K562 (cell line): ENCODE results near the gene EDARADD. TPM values are rescaled to one million over a fixed set of nuclear protein-coding genes. Genes with fewer than 3 reads are reported as not detected.

Experiments used
- ATAC-seq: fragments of 200-7000 bp; cut with Tn5 transposase; 3 replicates; pipeline ENCODE4 v1.9.1; 2020; ENCODE audit warnings: moderate library complexity
- BruUV-seq: library from RNA; stranded (reverse); fragments of 400-500 nt; replicated peaks from 2 replicates; lab custom pipeline; 2021; lab: Mats Ljungman, UMichigan
- CTCF ChIA-PET: fragments of 300-600 bp; formaldehyde crosslinking; extraction: SDS; loops from one replicate; lab custom pipeline; 2021; ENCODE audit warnings: low intra/inter-chr PET ratio; lab: Yijun Ruan, JAX
- POLR2A ChIA-PET: fragments of 300-600, 350-650 bp; sonication (Branson Sonifier 250); formaldehyde crosslinking; extraction: SDS; loops from one replicate; lab custom pipeline; 2021; ENCODE audit warnings: antibody characterized with exemption, inconsistent platforms; lab: Yijun Ruan, JAX
- DNase-seq, 4 experiments: peaks; one replicate each; pipeline versions ENCODE4 v3.0.0 to v3.0.0-alpha.2; 2011 to 2018; ENCODE audit warnings: low spot score in 3 of 4, mixed read lengths in 3 of 4; ENCODE audit errors: extremely low read depth in 1 of 4
- FAIRE-seq: peaks from 2 replicates; lab custom pipeline; 2011; peaks lifted over from hg19 to GRCh38; lab: Jason Lieb, UNC
- H2AFZ ChIP-seq: 2 replicates; pipeline ENCODE4 v1.6.0; 2011; ENCODE audit warnings: low read depth, low read length, control low read depth, inconsistent platforms
- H3K27ac ChIP-seq: fragments of 200-600 bp; 3 replicates; pipeline ENCODE4 v1.8.0; 2011; ENCODE audit warnings: low read depth, mild to moderate bottlenecking, control low read depth, inconsistent platforms, low read length, moderate library complexity, mixed read lengths; ENCODE audit errors: extremely low read depth
- H3K27me3 ChIP-seq, 2 experiments: fragments of 300-600 bp in 1 of 2; 2 replicates in 1 of 2; 3 replicates in 1 of 2; pipeline versions ENCODE4 v1.6.0 to v1.8.0; 2011; ENCODE audit warnings: inconsistent platforms in 2 of 2, low read length in 2 of 2, mild to moderate bottlenecking in 1 of 2, mixed read lengths in 1 of 2, moderate library complexity in 1 of 2; ENCODE audit not compliant: control insufficient read depth in 2 of 2, insufficient read depth in 2 of 2
- H3K36me3 ChIP-seq: fragments of 300-600 bp; 3 replicates; pipeline ENCODE4 v1.8.0; 2011; ENCODE audit warnings: mild to moderate bottlenecking, low read length, inconsistent platforms; ENCODE audit not compliant: control insufficient read depth, insufficient read depth
- H3K4me1 ChIP-seq, 2 experiments: fragments of 200-600 bp in 1 of 2; replicated peaks in 1 of 2; 2 replicates in 1 of 2; 3 replicates in 1 of 2; pipeline versions ENCODE4 v1.5.1 to v1.8.0; 2011; ENCODE audit warnings: inconsistent platforms in 2 of 2, low read length in 2 of 2, mild to moderate bottlenecking in 1 of 2, mixed read lengths in 1 of 2, moderate library complexity in 1 of 2; ENCODE audit not compliant: control insufficient read depth in 2 of 2, insufficient read depth in 2 of 2
- H3K4me2 ChIP-seq: 2 replicates; pipeline ENCODE4 v1.6.1; 2011; ENCODE audit warnings: low read length, control low read depth, inconsistent platforms, mixed read lengths; ENCODE audit not compliant: insufficient read depth
- H3K4me3 ChIP-seq: fragments of 200-600 bp; sonication (generic), shearing (Covaris generic); 2 replicates; pipeline ENCODE4 v1.5.1; 2016; ENCODE audit warnings: control low read depth, inconsistent platforms
- H3K79me2 ChIP-seq: fragments of 200-600 bp; 3 replicates; pipeline ENCODE4 v1.8.0; 2011; ENCODE audit warnings: low read length, inconsistent platforms; ENCODE audit not compliant: control insufficient read depth, insufficient read depth
- H3K9ac ChIP-seq, 2 experiments: 2 replicates each; pipeline versions ENCODE4 v1.6.0 to v1.6.1; 2011; ENCODE audit warnings: low read depth in 2 of 2, low read length in 2 of 2, control low read depth in 1 of 2, inconsistent platforms in 1 of 2, mild to moderate bottlenecking in 1 of 2, mixed read lengths in 1 of 2; ENCODE audit not compliant: insufficient read depth in 1 of 2
- H3K9me1 ChIP-seq: one replicate; pipeline ENCODE4 v1.6.0; 2011; ENCODE audit warnings: inconsistent platforms, mild to moderate bottlenecking, low read length, moderate library complexity; ENCODE audit not compliant: control insufficient read depth, insufficient read depth
- H3K9me3 ChIP-seq: replicated peaks from 2 replicates; pipeline ENCODE4 v1.5.1; 2011; ENCODE audit warnings: low read depth, low read length, inconsistent platforms; ENCODE audit not compliant: control insufficient read depth, insufficient read depth
- H4K20me1 ChIP-seq: replicated peaks from 2 replicates; pipeline ENCODE4 v1.6.1; 2011; ENCODE audit warnings: low read length, inconsistent platforms, mixed read lengths; ENCODE audit not compliant: control insufficient read depth, insufficient read depth
- CBFA2T2 ChIP-seq: fragments of 450-650 bp; conservative IDR thresholded peaks from 2 replicates; pipeline ENCODE4 v1.6.1; 2017; ENCODE audit warnings: mild to moderate bottlenecking
- CSDE1 ChIP-seq, 2 experiments: fragments of 450-650 bp; IDR thresholded peaks; 2 replicates each; pipeline ENCODE4 v1.6.1; 2016; ENCODE audit warnings: mild to moderate bottlenecking in 1 of 2
- ETV1 ChIP-seq: fragments of 450-650 bp; conservative IDR thresholded peaks from 2 replicates; pipeline ENCODE4 v1.6.1; 2016; ENCODE audit warnings: missing genetic modification characterization, control low read depth, low read depth, missing compliant biosample characterization
- FOXA1 ChIP-seq: fragments of 450-650 bp; IDR thresholded peaks from 2 replicates; pipeline ENCODE4 v1.6.1; 2016; ENCODE audit warnings: mild to moderate bottlenecking, borderline replicate concordance
- GABPB2 ChIP-seq: fragments of 250-450 bp; sonication (Bioruptor Pico); conservative IDR thresholded peaks from 2 replicates; pipeline ENCODE4 v1.5.1; 2021; ENCODE audit warnings: mild to moderate bottlenecking
- HNRNPUL1 ChIP-seq: fragments of 200-400 bp; formaldehyde crosslinking; IDR thresholded peaks from 2 replicates; pipeline ENCODE4 v1.6.1; 2017; ENCODE audit warnings: low read length
- NCOA1 ChIP-seq: fragments of 450-650 bp; IDR thresholded peaks from 2 replicates; pipeline ENCODE4 v1.6.1; 2016; ENCODE audit warnings: low read depth
- NR2F6 ChIP-seq: fragments of 450-650 bp; formaldehyde crosslinking; IDR thresholded peaks from 2 replicates; pipeline ENCODE4 v1.4.0; 2020; ENCODE audit warnings: mild to moderate bottlenecking
- POLR3A ChIP-seq: IDR thresholded peaks from 2 replicates; pipeline ENCODE4 v1.6.1; 2011; ENCODE audit warnings: borderline replicate concordance, mild to moderate bottlenecking, moderate library complexity; ENCODE audit not compliant: insufficient read length, insufficient read depth; ENCODE audit errors: extremely low read depth
- PURB ChIP-seq: sonication (generic); formaldehyde crosslinking; IDR thresholded peaks from 2 replicates; pipeline ENCODE4 v1.9.0; 2021; ENCODE audit warnings: low read depth, mild to moderate bottlenecking, missing genetic modification reagents
- SMARCB1 ChIP-seq: IDR thresholded peaks from 2 replicates; pipeline ENCODE4 v1.6.1; 2011; ENCODE audit warnings: improper control_type of control experiment, low read depth; ENCODE audit not compliant: insufficient read length
- SPI1 ChIP-seq: IDR thresholded peaks from 2 replicates; pipeline ENCODE4 v1.6.1; 2011; ENCODE audit warnings: low read depth, low read length, control low read depth, borderline replicate concordance
- ZBTB8A ChIP-seq: fragments of 450-650 bp; IDR thresholded peaks from 2 replicates; pipeline ENCODE4 v1.6.1; 2018; ENCODE audit warnings: mild to moderate bottlenecking, moderate library complexity; ENCODE audit not compliant: partially characterized antibody
- ZC3H8 ChIP-seq: fragments of 450-650 bp; IDR thresholded peaks from 2 replicates; pipeline ENCODE4 v1.6.1; 2017
- ZNF79 ChIP-seq: fragments of 250-450 bp; sonication (Bioruptor Pico); IDR thresholded peaks from 2 replicates; pipeline ENCODE4 v1.4.0; 2020; ENCODE audit warnings: low read depth, mild to moderate bottlenecking, moderate library complexity
- WGBS: fragments of 100-300 bp; shearing (Covaris generic); methylation state at CpG from one replicate; pipeline ENCODE4 v1.1.6; 2016; ENCODE audit warnings: low coverage, mixed read lengths; ENCODE audit not compliant: insufficient coverage; ENCODE audit errors: missing lambda C conversion rate; 5-methylcytosine and 5-hydroxymethylcytosine counted together
- in situ Hi-C: fragments of 300-500 bp; cut with MboI; formaldehyde crosslinking; loops from 4 replicates; pipeline ENCODE4 v1.15.0; 2018; ENCODE audit warnings: inconsistent platforms, mixed read lengths
- intact Hi-C: fragments of 100-400 bp; cut with micrococcal nuclease; formaldehyde crosslinking; loops from 2 replicates; pipeline ENCODE4 v1.14.2; 2022
- polyA plus RNA-seq, 8 experiments: library from polyadenylated mRNA; depleted of rRNA in 4 of 8; stranded (reverse) in 5 of 8; unstranded in 3 of 8; fragments of >200 nt; fragmentation: Nextera tagmentation in 2 of 8; fragmentation: Illumina TruSeq in 1 of 8; extraction: Ambion mirVana in 2 of 8; extraction: Trizol in 1 of 8; gene quantifications; 2 replicates each; pipeline versions ENCODE4 v1.2.1 to v1.2.3, GENCODE V29; 2011 to 2014; ENCODE audit warnings: inconsistent platforms in 1 of 8, missing spikeins in 1 of 8
- total RNA-seq, 7 experiments: library from RNA; depleted of rRNA in 6 of 7; stranded (reverse); fragments of >200 nt in 6 of 7; fragmentation: Illumina TruSeq in 2 of 7; extraction: Trizol in 2 of 7; gene quantifications; 2 replicates each; pipeline versions ENCODE4 v1.2.1 to v1.2.3, GENCODE V29; 2011 to 2021; ENCODE audit warnings: low replicate concordance in 1 of 7
- TF ChIP-seq, protein P1 (sequence below): fragments of 250-450 bp; sonication (Bioruptor Pico); IDR thresholded peaks from 2 replicates; pipeline ENCODE4 v1.4.0; 2020; ENCODE audit warnings: mild to moderate bottlenecking
- TF ChIP-seq, protein P2 (sequence below): fragments of 450-650 bp; IDR thresholded peaks from 2 replicates; pipeline ENCODE4 v1.7.0; 2016; ENCODE audit warnings: borderline replicate concordance
- TF ChIP-seq, protein P3 (sequence below), 2 experiments: IDR thresholded peaks; 2 replicates each; pipeline ENCODE4 v1.6.1; 2012; ENCODE audit warnings: improper control_type of control experiment in 2 of 2, low read depth in 2 of 2, low read length in 2 of 2, borderline replicate concordance in 1 of 2
- TF ChIP-seq, protein P4 (sequence below): fragments of 450-650 bp; IDR thresholded peaks from 2 replicates; pipeline ENCODE4 v1.6.1; 2016; ENCODE audit warnings: low read depth, mild to moderate bottlenecking, moderate library complexity

Gene EDARADD
- total and polyA plus RNA-seq, 9 of the 15 experiments (the other 6 are each of a cell fraction or from before 2014, with no cell fraction given): 0.46 to 32.4 (median 20.6) TPM

DNA sequence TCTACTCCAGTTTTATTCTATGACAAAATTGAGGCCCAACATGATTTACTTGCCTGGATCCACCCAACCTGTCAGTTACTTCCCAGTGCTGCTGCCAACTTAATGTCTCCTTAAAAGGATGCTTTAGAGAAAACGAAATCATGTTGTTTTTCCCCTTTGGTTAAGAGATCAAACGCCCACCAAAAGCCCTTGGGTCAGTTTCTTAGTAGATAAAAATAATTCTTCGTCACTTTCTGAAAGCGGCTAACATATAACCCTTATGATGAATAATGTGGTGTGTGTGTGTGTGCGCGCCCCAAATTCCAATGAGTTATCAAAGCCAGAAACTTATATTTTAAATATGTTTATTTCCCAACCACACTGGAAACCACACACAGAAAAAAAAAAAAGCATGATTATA is 77.0 kb downstream of the EDARADD start:
- Histone ChIP-seq H3K9me1 (no peaks in the 10 kb centered on the region), H3K4me2 (no peak overlapping the region), H3K9me3 (no peaks in the 10 kb centered on the region), H4K20me1 (no peaks in the 10 kb centered on the region), H3K27ac (no peak overlapping the region), H3K4me1 (no peaks in the 10 kb centered on the region), H3K4me3 (no peak overlapping the region), H3K79me2 (no peaks in the 10 kb centered on the region), H3K36me3 (peaks cover 1% of the 10 kb centered on the region; the same call in 2 of the 3 replicates), H3K9ac (no peak overlapping the region), H3K27me3 (no peaks in the 10 kb centered on the region; a peak in 1 of 5 replicates), H2AFZ (no peak overlapping the region)
- ChIA-PET POLR2A (interaction anchor here (0.5 to 0.6 kb wide), 2 partner anchors 39 to 294 kb away, joined by 3 read pairs; no protein-coding TSS in a partner anchor), CTCF (no interaction called here)
- in situ Hi-C loops: no loop called here
- FAIRE-seq (no peak), ATAC-seq (no peak), DNase-seq (no peak)
- 72% methylated on average over 6 of the region's 6 CpGs for WGBS
- TF ChIP-seq NR2F6 (CRISPR knock-in tag): no peak
- no peak for TF ChIP-seq GABPB2 (CRISPR knock-in tag)
- TF ChIP-seq, protein P1, sequence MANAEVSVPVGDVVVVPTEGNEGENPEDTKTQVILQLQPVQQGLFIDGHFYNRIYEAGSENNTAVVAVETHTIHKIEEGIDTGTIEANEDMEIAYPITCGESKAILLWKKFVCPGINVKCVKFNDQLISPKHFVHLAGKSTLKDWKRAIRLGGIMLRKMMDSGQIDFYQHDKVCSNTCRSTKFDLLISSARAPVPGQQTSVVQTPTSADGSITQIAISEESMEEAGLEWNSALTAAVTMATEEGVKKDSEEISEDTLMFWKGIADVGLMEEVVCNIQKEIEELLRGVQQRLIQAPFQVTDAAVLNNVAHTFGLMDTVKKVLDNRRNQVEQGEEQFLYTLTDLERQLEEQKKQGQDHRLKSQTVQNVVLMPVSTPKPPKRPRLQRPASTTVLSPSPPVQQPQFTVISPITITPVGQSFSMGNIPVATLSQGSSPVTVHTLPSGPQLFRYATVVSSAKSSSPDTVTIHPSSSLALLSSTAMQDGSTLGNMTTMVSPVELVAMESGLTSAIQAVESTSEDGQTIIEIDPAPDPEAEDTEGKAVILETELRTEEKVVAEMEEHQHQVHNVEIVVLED (CRISPR knock-in tag): no peak
- no peak for TF ChIP-seq POLR3A
- no peak for TF ChIP-seq SMARCB1
- TF ChIP-seq, protein P2, sequence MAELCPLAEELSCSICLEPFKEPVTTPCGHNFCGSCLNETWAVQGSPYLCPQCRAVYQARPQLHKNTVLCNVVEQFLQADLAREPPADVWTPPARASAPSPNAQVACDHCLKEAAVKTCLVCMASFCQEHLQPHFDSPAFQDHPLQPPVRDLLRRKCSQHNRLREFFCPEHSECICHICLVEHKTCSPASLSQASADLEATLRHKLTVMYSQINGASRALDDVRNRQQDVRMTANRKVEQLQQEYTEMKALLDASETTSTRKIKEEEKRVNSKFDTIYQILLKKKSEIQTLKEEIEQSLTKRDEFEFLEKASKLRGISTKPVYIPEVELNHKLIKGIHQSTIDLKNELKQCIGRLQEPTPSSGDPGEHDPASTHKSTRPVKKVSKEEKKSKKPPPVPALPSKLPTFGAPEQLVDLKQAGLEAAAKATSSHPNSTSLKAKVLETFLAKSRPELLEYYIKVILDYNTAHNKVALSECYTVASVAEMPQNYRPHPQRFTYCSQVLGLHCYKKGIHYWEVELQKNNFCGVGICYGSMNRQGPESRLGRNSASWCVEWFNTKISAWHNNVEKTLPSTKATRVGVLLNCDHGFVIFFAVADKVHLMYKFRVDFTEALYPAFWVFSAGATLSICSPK: no peak
- TF ChIP-seq ETV1 (tag): no peak
- no peak for TF ChIP-seq NCOA1
- TF ChIP-seq, protein P3, sequence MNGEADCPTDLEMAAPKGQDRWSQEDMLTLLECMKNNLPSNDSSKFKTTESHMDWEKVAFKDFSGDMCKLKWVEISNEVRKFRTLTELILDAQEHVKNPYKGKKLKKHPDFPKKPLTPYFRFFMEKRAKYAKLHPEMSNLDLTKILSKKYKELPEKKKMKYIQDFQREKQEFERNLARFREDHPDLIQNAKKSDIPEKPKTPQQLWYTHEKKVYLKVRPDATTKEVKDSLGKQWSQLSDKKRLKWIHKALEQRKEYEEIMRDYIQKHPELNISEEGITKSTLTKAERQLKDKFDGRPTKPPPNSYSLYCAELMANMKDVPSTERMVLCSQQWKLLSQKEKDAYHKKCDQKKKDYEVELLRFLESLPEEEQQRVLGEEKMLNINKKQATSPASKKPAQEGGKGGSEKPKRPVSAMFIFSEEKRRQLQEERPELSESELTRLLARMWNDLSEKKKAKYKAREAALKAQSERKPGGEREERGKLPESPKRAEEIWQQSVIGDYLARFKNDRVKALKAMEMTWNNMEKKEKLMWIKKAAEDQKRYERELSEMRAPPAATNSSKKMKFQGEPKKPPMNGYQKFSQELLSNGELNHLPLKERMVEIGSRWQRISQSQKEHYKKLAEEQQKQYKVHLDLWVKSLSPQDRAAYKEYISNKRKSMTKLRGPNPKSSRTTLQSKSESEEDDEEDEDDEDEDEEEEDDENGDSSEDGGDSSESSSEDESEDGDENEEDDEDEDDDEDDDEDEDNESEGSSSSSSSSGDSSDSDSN (IDR thresholded peaks at IDR 0.05; ENCODE audit: borderline replicate concordance in 1 of 2, low read depth in 2 of 2, low read length in 2 of 2): no peak
- no peak for TF ChIP-seq SPI1
- TF ChIP-seq, protein P4, sequence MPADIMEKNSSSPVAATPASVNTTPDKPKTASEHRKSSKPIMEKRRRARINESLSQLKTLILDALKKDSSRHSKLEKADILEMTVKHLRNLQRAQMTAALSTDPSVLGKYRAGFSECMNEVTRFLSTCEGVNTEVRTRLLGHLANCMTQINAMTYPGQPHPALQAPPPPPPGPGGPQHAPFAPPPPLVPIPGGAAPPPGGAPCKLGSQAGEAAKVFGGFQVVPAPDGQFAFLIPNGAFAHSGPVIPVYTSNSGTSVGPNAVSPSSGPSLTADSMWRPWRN: no peak
- no peak for TF ChIP-seq ZC3H8
- TF ChIP-seq CSDE1 (IDR thresholded peaks at IDR 0.05): no peak
- no peak for TF ChIP-seq CBFA2T2
- no peak for TF ChIP-seq ZBTB8A
- no peak for TF ChIP-seq ZNF79
- TF ChIP-seq FOXA1: no peak
- TF ChIP-seq PURB (CRISPR knock-in tag): no peak
- no peak for TF ChIP-seq HNRNPUL1
- BruUV-seq: no TSS peak
- intact Hi-C loops: no loop called here
